ENCODE results near the gene KLHDC4.

Gene KLHDC4

GRCh38 chr16:87658564-87659225 is 107.1 kb downstream of the KLHDC4 start:
- DNase-seq (ENCODE audit: low read depth in 2 of 2), result no peak
